ENCODE data around the gene SLC8B1.

- TF ChIP-seq CTCF (optimal IDR thresholded peaks at IDR 0.05 in 1 of 3, IDR thresholded peaks at IDR 0.05 in 1 of 3, conservative IDR thresholded peaks at IDR 0.05 in 1 of 3; ENCODE audit: extremely low read depth in 1 of 3, insufficient read depth in 2 of 3, low read length in 3 of 3) (peak in 1 of 3 experiments; percentile 19), EZH2 (IDR thresholded peaks at IDR 0.05; ENCODE audit: low read length) (no peak)
These were observed 23.6 kb upstream of the SLC8B1 start, which contains the start of gene PLBD2 for GRCh38 chr12:113358381-113359132.

All from keratinocyte (primary cell).